CD4-positive, alpha-beta T cell treated with Interleukin-2 at 100 ng/mL for 4 hours (primary cell): ENCODE measurements around the gene CEACAM18.
"Not testable (repeated sequence)": the region's sequence is repeated elsewhere in the genome, so short reads cannot be mapped to it uniquely, and the experiment has no call there.

Experiments
- DNase-seq: peaks from one replicate; pipeline ENCODE4 v3.0.0-alpha.2; 2020; ENCODE audit warnings: low spot score

CEACAM18 gene

GRCh38 chr19:51478381-51479234, at the start of gene CEACAM18:
Gene CEACAM18 (plus strand): TSS chr19:51478539.
- no peak for DNase-seq

GRCh38 chr19:51430221-51430620, 48.1 kb upstream of the CEACAM18 start:
- DNase-seq, result no peak

- DNase-seq, result no peak
Observed at GRCh38 chr19:51431124-51431523, 47.2 kb upstream of the CEACAM18 start.

- DNase-seq, result no peak
Observed at GRCh38 chr19:51433043-51433442, 45.3 kb upstream of the CEACAM18 start.

- no peak for DNase-seq
Observed at GRCh38 chr19:51434456-51434855, 43.9 kb upstream of the CEACAM18 start.

- DNase-seq, result peak; percentile 58
Observed at GRCh38 chr19:51439021-51439465, 39.3 kb upstream of the CEACAM18 start.

- DNase-seq, result no peak
Observed at GRCh38 chr19:51440052-51440451, 38.3 kb upstream of the CEACAM18 start.

- DNase-seq, result peak; percentile 10
Observed at GRCh38 chr19:51440846-51441409, 37.4 kb upstream of the CEACAM18 start.

- DNase-seq, result peak; percentile 88
Observed at GRCh38 chr19:51441410-51442390, 36.6 kb upstream of the CEACAM18 start.

GRCh38 chr19:51447510-51447909, 30.8 kb upstream of the CEACAM18 start:
- DNase-seq, result not testable (repeated sequence)

- DNase-seq, result no peak
Observed at GRCh38 chr19:51448011-51448410, 30.3 kb upstream of the CEACAM18 start.

- peak; percentile 3 for DNase-seq
Observed at GRCh38 chr19:51448411-51449016, 29.8 kb upstream of the CEACAM18 start.

- no peak for DNase-seq
Observed at GRCh38 chr19:51450730-51451307, 27.5 kb upstream of the CEACAM18 start.

GRCh38 chr19:51456541-51457290, 21.6 kb upstream of the CEACAM18 start:
- no peak for DNase-seq

GRCh38 chr19:51457351-51458013, 20.9 kb upstream of the CEACAM18 start:
- no peak for DNase-seq

- DNase-seq, result no peak
Observed at GRCh38 chr19:51458051-51458645, 20.2 kb upstream of the CEACAM18 start, which contains the start of gene SIGLEC8. Gene SIGLEC8 (minus strand): TSS chr19:51458454. CDS start chr19:51458387, 67 bp downstream.

- no peak for DNase-seq
Observed at GRCh38 chr19:51458899-51459505, 19.3 kb upstream of the CEACAM18 start.

GRCh38 chr19:51460164-51460992, 18.0 kb upstream of the CEACAM18 start:
- no peak for DNase-seq
